ENCODE data around the gene PHF14.

The PHF14 gene

GRCh38 chr7:11082121-11082520 lies 108.4 kb downstream of the PHF14 start:
- no peak for DNase-seq (ENCODE audit: extremely low read depth in 1 of 2, low read depth in 1 of 2)

- no peak for DNase-seq (ENCODE audit: extremely low read depth in 1 of 2, low read depth in 1 of 2)
Measured at GRCh38 chr7:11082552-11083213, 109.0 kb downstream of the PHF14 start.

GRCh38 chr7:11083214-11083568 lies 109.5 kb downstream of the PHF14 start:
- no peak for DNase-seq (ENCODE audit: extremely low read depth in 1 of 2, low read depth in 1 of 2)

GRCh38 chr7:11104578-11104977 lies 130.9 kb downstream of the PHF14 start:
- DNase-seq (ENCODE audit: extremely low read depth in 1 of 2, low read depth in 1 of 2) = no peak

GRCh38 chr7:11109659-11110058 lies 136.0 kb downstream of the PHF14 start:
- DNase-seq (ENCODE audit: extremely low read depth in 1 of 2, low read depth in 1 of 2) = no peak

- DNase-seq (ENCODE audit: extremely low read depth in 1 of 2, low read depth in 1 of 2) = no peak
Measured at GRCh38 chr7:11120068-11120664, 146.5 kb downstream of the PHF14 start.

GRCh38 chr7:11120675-11121220 lies 147.1 kb downstream of the PHF14 start:
- no peak for DNase-seq (ENCODE audit: extremely low read depth in 1 of 2, low read depth in 1 of 2)

GRCh38 chr7:11124856-11125559 lies 151.3 kb downstream of the PHF14 start:
- DNase-seq (ENCODE audit: extremely low read depth in 1 of 2, low read depth in 1 of 2) = no peak

- DNase-seq (ENCODE audit: extremely low read depth in 1 of 2, low read depth in 1 of 2) = no peak
Measured at GRCh38 chr7:11127114-11127785, 153.6 kb downstream of the PHF14 start.

- no peak for DNase-seq (ENCODE audit: extremely low read depth in 1 of 2, low read depth in 1 of 2)
Measured at GRCh38 chr7:11127988-11128387, 154.3 kb downstream of the PHF14 start.

GRCh38 chr7:11128498-11128897 lies 154.8 kb downstream of the PHF14 start:
- DNase-seq (ENCODE audit: extremely low read depth in 1 of 2, low read depth in 1 of 2) = no peak

GRCh38 chr7:11130012-11130411 lies 156.3 kb downstream of the PHF14 start:
- no peak for DNase-seq (ENCODE audit: extremely low read depth in 1 of 2, low read depth in 1 of 2)

GRCh38 chr7:11130601-11131000 lies 156.9 kb downstream of the PHF14 start:
- DNase-seq (ENCODE audit: extremely low read depth in 1 of 2, low read depth in 1 of 2) = no peak

- DNase-seq (ENCODE audit: extremely low read depth in 1 of 2, low read depth in 1 of 2) = no peak
Measured at GRCh38 chr7:11133436-11133959, 159.8 kb downstream of the PHF14 start.

GRCh38 chr7:11135573-11135972 lies 161.9 kb downstream of the PHF14 start:
- no peak for DNase-seq (ENCODE audit: extremely low read depth in 1 of 2, low read depth in 1 of 2)

GRCh38 chr7:11141541-11141940 lies 167.9 kb downstream of the PHF14 start:
- no peak for DNase-seq (ENCODE audit: extremely low read depth in 1 of 2, low read depth in 1 of 2)

GRCh38 chr7:11153694-11154093 lies 180.0 kb downstream of the PHF14 start:
- no peak for DNase-seq (ENCODE audit: extremely low read depth in 1 of 2, low read depth in 1 of 2)

GRCh38 chr7:11155883-11156282 lies 182.2 kb downstream of the PHF14 start:
- no peak for DNase-seq (ENCODE audit: extremely low read depth in 1 of 2, low read depth in 1 of 2)

- DNase-seq (ENCODE audit: extremely low read depth in 1 of 2, low read depth in 1 of 2) = no peak
Measured at GRCh38 chr7:11161499-11161898, 187.8 kb downstream of the PHF14 start.

- DNase-seq (ENCODE audit: extremely low read depth in 1 of 2, low read depth in 1 of 2) = no peak
Measured at GRCh38 chr7:11163220-11163619, 189.5 kb downstream of the PHF14 start.

GRCh38 chr7:11166051-11166450 lies 192.4 kb downstream of the PHF14 start:
- DNase-seq (ENCODE audit: extremely low read depth in 1 of 2, low read depth in 1 of 2) = no peak

All from stimulated activated CD8-positive, alpha-beta memory T cell treated with anti-CD3 and anti-CD28 coated beads, Interleukin-7, amount 100 ng/mL, for 48 hours (primary cell).